GM12878 (cell line): ENCODE data around the gene ANTXR1. TPM values are rescaled to one million over a fixed set of nuclear protein-coding genes. Genes with fewer than 3 reads are reported as not detected.

Experiments used
- ATAC-seq: fragments of 200-7000 bp; cut with Tn5 transposase; 3 replicates; pipeline ENCODE4 v1.9.1; 2020; ENCODE audit warnings: mild to moderate bottlenecking, moderate library complexity
- BruUV-seq: library from RNA; stranded (reverse); fragments of 400-500 nt; replicated peaks from 2 replicates; lab custom pipeline; 2021; lab: Mats Ljungman, UMichigan
- CTCF ChIA-PET: fragments of 300-600 bp; sonication (Branson Sonifier 250); formaldehyde crosslinking; extraction: SDS; loops from one replicate; lab custom pipeline; 2021; ENCODE audit warnings: inconsistent platforms; lab: Yijun Ruan, JAX
- POLR2A ChIA-PET: fragments of 350-600 bp; formaldehyde crosslinking; extraction: SDS; loops from one replicate; lab custom pipeline; 2021; ENCODE audit warnings: inconsistent platforms; lab: Charles Lee
- RAD21 ChIA-PET: fragments of 300-600 bp; sonication (Branson Sonifier 250); formaldehyde crosslinking; loops from one replicate; lab custom pipeline; 2023; ENCODE audit warnings: antibody characterized with exemption; ENCODE audit not compliant: unreplicated experiment; lab: Charles Lee
- SMC1A ChIA-PET: fragments of 300-600 bp; sonication (Branson Sonifier 250); formaldehyde crosslinking; loops from one replicate; lab custom pipeline; 2023; ENCODE audit not compliant: unreplicated experiment, uncharacterized antibody; lab: Charles Lee
- DNase-seq: peaks from one replicate; pipeline ENCODE4 v3.0.0-alpha.2; 2011; ENCODE audit warnings: low read depth, low spot score
- FAIRE-seq: peaks from 3 replicates; lab custom pipeline; 2011; peaks lifted over from hg19 to GRCh38; lab: Jason Lieb, UNC
- H2AFZ ChIP-seq: 2 replicates; pipeline ENCODE4 v1.6.0; 2011; ENCODE audit warnings: low read depth, low read length, control low read depth; ENCODE audit not compliant: control insufficient read depth
- H3K27ac ChIP-seq: 2 replicates; pipeline ENCODE4 v1.5.1; 2011; ENCODE audit warnings: control low read depth; ENCODE audit not compliant: control insufficient read depth, insufficient read depth
- H3K27me3 ChIP-seq, 2 experiments: replicated peaks in 1 of 2; 2 replicates each; pipeline versions ENCODE4 v1.6.0 to v1.6.1; 2011; ENCODE audit warnings: low read length in 1 of 2; ENCODE audit not compliant: control insufficient read depth in 2 of 2, insufficient read depth in 2 of 2
- H3K36me3 ChIP-seq, 2 experiments: 2 replicates each; pipeline ENCODE4 v1.5.1; 2011; ENCODE audit warnings: low read length in 1 of 2; ENCODE audit not compliant: control insufficient read depth in 2 of 2, insufficient read depth in 2 of 2
- H3K4me1 ChIP-seq: 2 replicates; pipeline ENCODE4 v1.6.1; 2011; ENCODE audit warnings: mild to moderate bottlenecking, low read length, moderate library complexity, mixed read lengths; ENCODE audit not compliant: control insufficient read depth, insufficient read depth
- H3K4me2 ChIP-seq: 2 replicates; pipeline ENCODE4 v1.6.0; 2011; ENCODE audit warnings: control low read depth; ENCODE audit not compliant: control insufficient read depth, insufficient read depth
- H3K4me3 ChIP-seq: fragments of 200-600 bp; sonication (generic); 2 replicates; pipeline ENCODE4 v1.5.1; 2016
- H3K79me2 ChIP-seq: 2 replicates; pipeline ENCODE4 v1.6.0; 2011; ENCODE audit warnings: low read length; ENCODE audit not compliant: control insufficient read depth, insufficient read depth
- H3K9ac ChIP-seq: 2 replicates; pipeline ENCODE4 v1.8.0; 2011; ENCODE audit warnings: low read length, control low read depth, mixed read lengths; ENCODE audit not compliant: control insufficient read depth, insufficient read depth
- H3K9me3 ChIP-seq: replicated peaks from 3 replicates; pipeline ENCODE4 v1.5.1; 2011; ENCODE audit warnings: mild to moderate bottlenecking, low read length; ENCODE audit not compliant: control insufficient read depth, insufficient read depth
- H4K20me1 ChIP-seq: 2 replicates; pipeline ENCODE4 v1.6.0; 2011; ENCODE audit not compliant: control insufficient read depth, insufficient read depth
- BACH1 ChIP-seq: fragments of 450-650 bp; IDR thresholded peaks from 2 replicates; pipeline ENCODE4 v1.6.1; 2017; ENCODE audit warnings: mild to moderate bottlenecking, borderline replicate concordance
- BCL11A ChIP-seq: IDR thresholded peaks from 2 replicates; pipeline ENCODE4 v1.6.1; 2011; ENCODE audit warnings: low read depth, low read length
- EED ChIP-seq: sonication (generic); IDR thresholded peaks from 2 replicates; pipeline ENCODE4 v1.6.1; 2016; ENCODE audit warnings: antibody characterized with exemption, low read depth
- EGR1 ChIP-seq, 2 experiments: IDR thresholded peaks; 1 replicate in 1 of 2; 2 replicates in 1 of 2; pipeline ENCODE4 v1.6.1; 2011 to 2012; ENCODE audit warnings: low read depth in 2 of 2, low read length in 2 of 2, borderline replicate concordance in 1 of 2, mild to moderate bottlenecking in 1 of 2, moderate library complexity in 1 of 2
- GATAD2B ChIP-seq: fragments of 450-650 bp; conservative IDR thresholded peaks from 2 replicates; pipeline ENCODE4 v1.6.1; 2017; ENCODE audit warnings: low read depth, mild to moderate bottlenecking, moderate library complexity
- HCFC1 ChIP-seq: fragments of 150-350 bp; IDR thresholded peaks from 2 replicates; pipeline ENCODE4 v1.6.1; 2014; ENCODE audit warnings: low read length
- IKZF1 ChIP-seq: fragments of 450-650 bp; conservative IDR thresholded peaks from 2 replicates; pipeline ENCODE4 v1.6.1; 2017; ENCODE audit warnings: antibody characterized with exemption, mild to moderate bottlenecking
- IRF4 ChIP-seq: IDR thresholded peaks from 2 replicates; pipeline ENCODE4 v1.6.1; 2011; ENCODE audit warnings: low read depth, low read length
- KDM1A ChIP-seq: fragments of 200-600 bp; sonication (generic); IDR thresholded peaks from 2 replicates; pipeline ENCODE4 v1.6.1; 2016; ENCODE audit warnings: borderline replicate concordance
- NBN ChIP-seq: fragments of 450-650 bp; IDR thresholded peaks from 2 replicates; pipeline ENCODE4 v1.6.1; 2016
- NR2C1 ChIP-seq: fragments of 450-650 bp; IDR thresholded peaks from 2 replicates; pipeline ENCODE4 v1.6.1; 2017; ENCODE audit warnings: antibody characterized with exemption, mild to moderate bottlenecking, moderate library complexity
- PAX5 ChIP-seq: IDR thresholded peaks from 2 replicates; pipeline ENCODE4 v1.6.1; 2011; ENCODE audit warnings: low read depth, low read length, borderline replicate concordance
- RELA ChIP-seq: fragments of 450-650 bp; IDR thresholded peaks from 2 replicates; pipeline ENCODE4 v1.8.0; 2014; ENCODE audit warnings: borderline replicate concordance; ENCODE audit not compliant: partially characterized antibody
- RFX5 ChIP-seq: IDR thresholded peaks from 2 replicates; pipeline ENCODE4 v1.6.1; 2011; ENCODE audit warnings: low read depth, low read length, improper control_type of control experiment
- TCF7 ChIP-seq: IDR thresholded peaks from 2 replicates; pipeline ENCODE4 v1.6.1; 2014; ENCODE audit warnings: antibody characterized with exemption, borderline replicate concordance
- WGBS: methylation state at CpG from one replicate; pipeline ENCODE4 v1.1.6; 2016; ENCODE audit warnings: low lambda C conversion rate; ENCODE audit not compliant: insufficient replicate concordance, insufficient coverage; ENCODE audit errors: missing lambda C conversion rate; 5-methylcytosine and 5-hydroxymethylcytosine counted together
- in situ Hi-C: fragments of 300-500 bp; cut with MboI; formaldehyde crosslinking; loops from 9 replicates; pipeline ENCODE4 v1.14.3; 2018; ENCODE audit warnings: mixed read lengths
- intact Hi-C: fragments of 100-400 bp; cut with micrococcal nuclease; formaldehyde crosslinking; loops from one replicate; pipeline ENCODE4 v1.14.2; 2022; ENCODE audit not compliant: unreplicated experiment
- polyA plus RNA-seq, 11 experiments: library from polyadenylated mRNA; depleted of rRNA in 4 of 11; unstranded in 6 of 11; stranded (reverse) in 5 of 11; fragments of >200 nt; fragmentation: Nextera tagmentation in 4 of 11; fragmentation: Illumina TruSeq in 1 of 11; extraction: Ambion mirVana in 4 of 11; extraction: Trizol in 1 of 11; gene quantifications; 1 replicate in 1 of 11; 2 replicates in 10 of 11; pipeline versions ENCODE4 v1.2.1 to v1.2.3, GENCODE V29; 2011 to 2016; ENCODE audit warnings: inconsistent platforms in 2 of 11, missing spikeins in 2 of 11, low read depth in 1 of 11
- total RNA-seq, 4 experiments: library from RNA; depleted of rRNA in 3 of 4; stranded (reverse); fragments of >200 nt in 3 of 4; fragmentation: Illumina TruSeq in 1 of 4; extraction: Trizol in 1 of 4; gene quantifications; 2 replicates each; pipeline versions ENCODE4 v1.2.1 to v1.2.3, GENCODE V29; 2013 to 2021
- TF ChIP-seq, protein P1 (sequence below): fragments of 450-650 bp; IDR thresholded peaks from 2 replicates; pipeline ENCODE4 v1.6.1; 2014; ENCODE audit warnings: mild to moderate bottlenecking
- TF ChIP-seq, protein P2 (sequence below): fragments of 450-650 bp; IDR thresholded peaks from 2 replicates; pipeline ENCODE4 v1.6.1; 2016; ENCODE audit warnings: mild to moderate bottlenecking
- TF ChIP-seq, protein P3 (sequence below): IDR thresholded peaks from 2 replicates; pipeline ENCODE4 v1.6.1; 2011; ENCODE audit warnings: borderline replicate concordance, low read depth, mild to moderate bottlenecking, moderate library complexity, mixed read lengths, low read length; ENCODE audit not compliant: insufficient read depth; ENCODE audit errors: extremely low read length

Gene ANTXR1
- total and polyA plus RNA-seq, 10 of the 15 experiments (the other 5 are each of a cell fraction or from before 2014, with no cell fraction given) = 0.09 to 0.26 TPM; not detected in 8

DNA sequence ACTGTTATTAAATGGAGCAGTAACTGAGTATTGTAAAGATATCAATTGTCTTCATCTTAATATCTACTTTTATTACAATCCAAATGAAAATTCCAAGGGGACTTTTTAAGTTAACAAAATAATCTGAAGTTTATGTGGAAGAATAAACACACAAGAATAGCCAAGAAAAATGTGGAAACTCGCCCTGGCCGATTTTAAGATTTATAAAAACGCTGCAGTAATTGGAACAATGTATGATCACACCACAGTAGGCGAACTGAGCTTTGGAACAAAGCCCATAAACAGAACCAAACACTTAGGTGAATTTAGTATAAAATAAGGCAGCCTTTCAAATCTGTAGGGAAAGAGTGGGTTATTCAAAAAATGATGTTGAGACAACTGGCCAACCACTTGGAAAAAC is 96.3 kb downstream of the ANTXR1 start:
- RAD21 ChIA-PET = no interaction called here
- H3K4me3 ChIP-seq = no peak overlapping the region
- no TSS peak for BruUV-seq
- TF ChIP-seq RFX5 (no peak), NR2C1 (no peak), BCL11A (no peak), GATAD2B (no peak), BACH1 (no peak), KDM1A (no peak), TCF7 (no peak), IKZF1 (no peak), NBN (no peak), PAX5 (no peak), EED (no peak), HCFC1 (no peak), RELA (no peak), EGR1 (IDR thresholded peaks at IDR 0.05; ENCODE audit: borderline replicate concordance in 1 of 2, low read depth in 2 of 2, low read length in 2 of 2) (no peak), IRF4 (no peak)
- TF ChIP-seq, protein P1, sequence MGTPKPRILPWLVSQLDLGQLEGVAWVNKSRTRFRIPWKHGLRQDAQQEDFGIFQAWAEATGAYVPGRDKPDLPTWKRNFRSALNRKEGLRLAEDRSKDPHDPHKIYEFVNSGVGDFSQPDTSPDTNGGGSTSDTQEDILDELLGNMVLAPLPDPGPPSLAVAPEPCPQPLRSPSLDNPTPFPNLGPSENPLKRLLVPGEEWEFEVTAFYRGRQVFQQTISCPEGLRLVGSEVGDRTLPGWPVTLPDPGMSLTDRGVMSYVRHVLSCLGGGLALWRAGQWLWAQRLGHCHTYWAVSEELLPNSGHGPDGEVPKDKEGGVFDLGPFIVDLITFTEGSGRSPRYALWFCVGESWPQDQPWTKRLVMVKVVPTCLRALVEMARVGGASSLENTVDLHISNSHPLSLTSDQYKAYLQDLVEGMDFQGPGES = no peak
- TF ChIP-seq, protein P2, sequence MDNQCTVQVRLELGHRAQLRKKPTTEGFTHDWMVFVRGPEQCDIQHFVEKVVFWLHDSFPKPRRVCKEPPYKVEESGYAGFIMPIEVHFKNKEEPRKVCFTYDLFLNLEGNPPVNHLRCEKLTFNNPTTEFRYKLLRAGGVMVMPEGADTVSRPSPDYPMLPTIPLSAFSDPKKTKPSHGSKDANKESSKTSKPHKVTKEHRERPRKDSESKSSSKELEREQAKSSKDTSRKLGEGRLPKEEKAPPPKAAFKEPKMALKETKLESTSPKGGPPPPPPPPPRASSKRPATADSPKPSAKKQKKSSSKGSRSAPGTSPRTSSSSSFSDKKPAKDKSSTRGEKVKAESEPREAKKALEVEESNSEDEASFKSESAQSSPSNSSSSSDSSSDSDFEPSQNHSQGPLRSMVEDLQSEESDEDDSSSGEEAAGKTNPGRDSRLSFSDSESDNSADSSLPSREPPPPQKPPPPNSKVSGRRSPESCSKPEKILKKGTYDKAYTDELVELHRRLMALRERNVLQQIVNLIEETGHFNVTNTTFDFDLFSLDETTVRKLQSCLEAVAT = no peak
- TF ChIP-seq, protein P3, sequence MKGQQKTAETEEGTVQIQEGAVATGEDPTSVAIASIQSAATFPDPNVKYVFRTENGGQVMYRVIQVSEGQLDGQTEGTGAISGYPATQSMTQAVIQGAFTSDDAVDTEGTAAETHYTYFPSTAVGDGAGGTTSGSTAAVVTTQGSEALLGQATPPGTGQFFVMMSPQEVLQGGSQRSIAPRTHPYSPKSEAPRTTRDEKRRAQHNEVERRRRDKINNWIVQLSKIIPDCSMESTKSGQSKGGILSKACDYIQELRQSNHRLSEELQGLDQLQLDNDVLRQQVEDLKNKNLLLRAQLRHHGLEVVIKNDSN = no peak
- TF ChIP-seq, all 136 proteins: peak for 0
- Histone ChIP-seq H3K4me1 (no peaks in the 10 kb centered on the region), H3K9me3 (no peaks in the 10 kb centered on the region), H3K79me2 (no peaks in the 10 kb centered on the region), H3K36me3 (no peaks in the 10 kb centered on the region), H4K20me1 (no peaks in the 10 kb centered on the region), H3K4me2 (no peak overlapping the region), H2AFZ (no peak overlapping the region), H3K9ac (no peak overlapping the region), H3K27ac (no peak overlapping the region), H3K27me3 (peaks cover 0 to 7% of the 10 kb centered on the region in 2 experiments; a peak in 1 of 4 replicates)
- POLR2A ChIA-PET = no interaction called here
- in situ Hi-C loops = no loop called here
- no peak for FAIRE-seq
- SMC1A ChIA-PET = no interaction called here
- intact Hi-C loops = no loop called here
- CTCF ChIA-PET = interaction anchor here (1.2 kb wide), 1 partner anchor 8 kb away, joined by 4 read pairs; no protein-coding TSS in a partner anchor
- 14% methylated on average over 4 of the region's 4 CpGs for WGBS
- no peak for DNase-seq
- no peak for ATAC-seq
